ENCODE results near the gene ALDH16A1. TPM values are rescaled to one million over a fixed set of nuclear protein-coding genes. Genes with fewer than 3 reads are reported as not detected.

ALDH16A1 gene
- total and polyA plus RNA-seq, 4 donors: 4.8 to 62.4 (median 20.4) TPM

- Histone ChIP-seq H3K27ac (ENCODE audit: low read depth in 1 of 2, low read length in 2 of 2) (no peak overlapping the region), H3K4me3 (ENCODE audit: low read length in 2 of 2) (no peak overlapping the region), H3K4me1 (ENCODE audit: control insufficient read depth in 1 of 2, insufficient read depth in 2 of 2, low read length in 2 of 2) (no peaks in the 10 kb centered on the region), H3K9me3 (ENCODE audit: control insufficient read depth, low read length) (no peaks in the 10 kb centered on the region), H3K36me3 (ENCODE audit: control insufficient read depth in 1 of 2, insufficient read depth in 2 of 2, low read length in 1 of 2) (peaks cover 0 to 4% of the 10 kb centered on the region in 2 donors), H3K27me3 (ENCODE audit: control insufficient read depth in 1 of 2, insufficient read depth in 2 of 2, low read length in 1 of 2) (no peaks in the 10 kb centered on the region)
- WGBS, 2 donors: 44 to 46% methylated on average over 14 of the region's 14 CpGs
- ATAC-seq (ENCODE audit: low FRiP score) (peak; percentile 51), DNase-seq (no peak)
- intact Hi-C loops (cut with DNase I): loop anchor here in 1 of 2 donors (2.0 kb wide), 1 partner anchor 44 kb away; no protein-coding TSS in a partner anchor
Observed at GRCh38 chr19:49502866-49503581, 50.0 kb downstream of the ALDH16A1 start.

GRCh38 chr19:49503582-49503962 lies 50.5 kb downstream of the ALDH16A1 start:
- Histone ChIP-seq H3K36me3 (ENCODE audit: control insufficient read depth in 1 of 2, insufficient read depth in 2 of 2, low read length in 1 of 2) (peaks cover 0 to under 1% of the 10 kb centered on the region in 2 donors), H3K4me3 (ENCODE audit: low read length in 2 of 2) (no peak overlapping the region), H3K27me3 (ENCODE audit: control insufficient read depth in 1 of 2, insufficient read depth in 2 of 2, low read length in 1 of 2) (no peaks in the 10 kb centered on the region), H3K9me3 (ENCODE audit: control insufficient read depth, low read length) (no peaks in the 10 kb centered on the region), H3K4me1 (ENCODE audit: control insufficient read depth in 1 of 2, insufficient read depth in 2 of 2, low read length in 2 of 2) (no peaks in the 10 kb centered on the region), H3K27ac (ENCODE audit: low read depth in 1 of 2, low read length in 2 of 2) (no peak overlapping the region)
- 83 to 87% methylated on average over 9 of the region's 9 CpGs for WGBS, 2 donors
- intact Hi-C loops (cut with DNase I): loop anchor here in 1 of 2 donors (2.0 kb wide), 1 partner anchor 43 kb away; no protein-coding TSS in a partner anchor
- ATAC-seq (ENCODE audit: low FRiP score) (no peak), DNase-seq (no peak)

- no peak overlapping the region for H3K27ac ChIP-seq (ENCODE audit: low read depth in 1 of 2, low read length in 2 of 2)
- no peaks in the 10 kb centered on the region for H3K9me3 ChIP-seq (ENCODE audit: control insufficient read depth, low read length)
- ATAC-seq (ENCODE audit: low FRiP score) (peak; percentile 69), DNase-seq (peak in 1 of 2 donors; percentile 72)
- intact Hi-C loops (cut with DNase I): loop anchor here in 1 of 2 donors (2.0 kb wide), 1 partner anchor 64 kb away; no protein-coding TSS in a partner anchor
- no peaks in the 10 kb centered on the region for H3K36me3 ChIP-seq (ENCODE audit: control insufficient read depth in 1 of 2, insufficient read depth in 2 of 2, low read length in 1 of 2)
- no peaks in the 10 kb centered on the region for H3K27me3 ChIP-seq (ENCODE audit: control insufficient read depth in 1 of 2, insufficient read depth in 2 of 2, low read length in 1 of 2)
- no peaks in the 10 kb centered on the region for H3K4me1 ChIP-seq (ENCODE audit: control insufficient read depth in 1 of 2, insufficient read depth in 2 of 2, low read length in 2 of 2)
- H3K4me3 ChIP-seq (ENCODE audit: low read length in 2 of 2): no peak overlapping the region
- WGBS, 2 donors: 37 to 42% methylated on average over 8 of the region's 8 CpGs
Observed at GRCh38 chr19:49506575-49507105, 53.6 kb downstream of the ALDH16A1 start.

GRCh38 chr19:49507803-49508494 lies 54.9 kb downstream of the ALDH16A1 start:
- ATAC-seq (ENCODE audit: low FRiP score) (no peak), DNase-seq (no peak)
- Histone ChIP-seq H3K9me3 (ENCODE audit: control insufficient read depth, low read length) (no peaks in the 10 kb centered on the region), H3K4me3 (ENCODE audit: low read length in 2 of 2) (no peak overlapping the region), H3K4me1 (ENCODE audit: control insufficient read depth in 1 of 2, insufficient read depth in 2 of 2, low read length in 2 of 2) (no peaks in the 10 kb centered on the region), H3K36me3 (ENCODE audit: control insufficient read depth in 1 of 2, insufficient read depth in 2 of 2, low read length in 1 of 2) (no peaks in the 10 kb centered on the region), H3K27ac (ENCODE audit: low read depth in 1 of 2, low read length in 2 of 2) (no peak overlapping the region), H3K27me3 (ENCODE audit: control insufficient read depth in 1 of 2, insufficient read depth in 2 of 2, low read length in 1 of 2) (no peaks in the 10 kb centered on the region)
- 80 to 81% methylated on average over 12 of the region's 12 CpGs for WGBS, 2 donors
- intact Hi-C loops (cut with DNase I): loop anchor here in 1 of 2 donors (2.0 kb wide), 1 partner anchor 63 kb away; no protein-coding TSS in a partner anchor

GRCh38 chr19:49512970-49513745 lies 60.1 kb downstream of the ALDH16A1 start:
- Histone ChIP-seq H3K27me3 (ENCODE audit: control insufficient read depth in 1 of 2, insufficient read depth in 2 of 2, low read length in 1 of 2) (no peaks in the 10 kb centered on the region), H3K4me1 (ENCODE audit: control insufficient read depth in 1 of 2, insufficient read depth in 2 of 2, low read length in 2 of 2) (no peaks in the 10 kb centered on the region), H3K27ac (ENCODE audit: low read depth in 1 of 2, low read length in 2 of 2) (peak overlapping the region; percentile 20 to 72), H3K36me3 (ENCODE audit: control insufficient read depth in 1 of 2, insufficient read depth in 2 of 2, low read length in 1 of 2) (no peaks in the 10 kb centered on the region), H3K4me3 (ENCODE audit: low read length in 2 of 2) (peak overlapping the region; percentile 80 to 84), H3K9me3 (ENCODE audit: control insufficient read depth, low read length) (no peaks in the 10 kb centered on the region)
- 0 to 1% methylated on average over 43 to 50 of the region's 50 CpGs for WGBS, 2 donors
- DNase-seq (peak in 1 of 2 donors; percentile 82), ATAC-seq (ENCODE audit: low FRiP score) (peak; percentile 78)
- intact Hi-C loops (cut with DNase I): loop anchor here in 1 of 2 donors (5.0 kb wide), 1 partner anchor 154 kb away; the partner anchor contains the start of genes BCL2L12 and IRF3

GRCh38 chr19:49513746-49514118 lies 60.7 kb downstream of the ALDH16A1 start:
- Histone ChIP-seq H3K27ac (ENCODE audit: low read depth in 1 of 2, low read length in 2 of 2) (no peak overlapping the region), H3K4me3 (ENCODE audit: low read length in 2 of 2) (peak overlapping the region; percentile 80 to 84), H3K27me3 (ENCODE audit: control insufficient read depth in 1 of 2, insufficient read depth in 2 of 2, low read length in 1 of 2) (no peaks in the 10 kb centered on the region), H3K9me3 (ENCODE audit: control insufficient read depth, low read length) (no peaks in the 10 kb centered on the region), H3K36me3 (ENCODE audit: control insufficient read depth in 1 of 2, insufficient read depth in 2 of 2, low read length in 1 of 2) (no peaks in the 10 kb centered on the region), H3K4me1 (ENCODE audit: control insufficient read depth in 1 of 2, insufficient read depth in 2 of 2, low read length in 2 of 2) (no peaks in the 10 kb centered on the region)
- intact Hi-C loops (cut with DNase I): loop anchor here in 1 of 2 donors (5.0 kb wide), 1 partner anchor 154 kb away; the partner anchor contains the start of genes BCL2L12 and IRF3
- whole genome bisulfite sequencing, 2 donors: 23 to 27% methylated on average over 12 of the region's 12 CpGs
- DNase-seq (no peak), ATAC-seq (ENCODE audit: low FRiP score) (no peak)

DNA sequence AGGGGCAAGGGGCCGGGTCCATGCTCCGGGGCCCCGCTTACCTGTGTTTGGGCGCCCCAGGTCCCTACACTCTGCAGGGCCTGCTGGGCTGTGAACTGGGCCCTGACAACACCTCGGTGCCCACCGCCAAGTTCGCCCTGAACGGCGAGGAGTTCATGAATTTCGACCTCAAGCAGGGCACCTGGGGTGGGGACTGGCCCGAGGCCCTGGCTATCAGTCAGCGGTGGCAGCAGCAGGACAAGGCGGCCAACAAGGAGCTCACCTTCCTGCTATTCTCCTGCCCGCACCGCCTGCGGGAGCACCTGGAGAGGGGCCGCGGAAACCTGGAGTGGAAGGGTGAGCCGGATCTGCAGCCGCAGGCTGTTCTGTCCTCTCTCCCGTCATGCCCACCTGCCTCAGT lies 61.1 kb downstream of the ALDH16A1 start:
- DNase-seq (no peak), ATAC-seq (ENCODE audit: low FRiP score) (no peak)
- no peaks in the 10 kb centered on the region for H3K27me3 ChIP-seq (ENCODE audit: control insufficient read depth in 1 of 2, insufficient read depth in 2 of 2, low read length in 1 of 2)
- H3K36me3 ChIP-seq (ENCODE audit: control insufficient read depth in 1 of 2, insufficient read depth in 2 of 2, low read length in 1 of 2): no peaks in the 10 kb centered on the region
- WGBS, 2 donors: 86 to 88% methylated on average over 20 to 21 of the region's 21 CpGs
- intact Hi-C loops (cut with DNase I): loop anchor here in 1 of 2 donors (5.0 kb wide), 1 partner anchor 153 kb away; the partner anchor contains the start of genes BCL2L12 and IRF3
- H3K9me3 ChIP-seq (ENCODE audit: control insufficient read depth, low read length): no peaks in the 10 kb centered on the region
- H3K4me1 ChIP-seq (ENCODE audit: control insufficient read depth in 1 of 2, insufficient read depth in 2 of 2, low read length in 2 of 2): no peaks in the 10 kb centered on the region
- H3K27ac ChIP-seq (ENCODE audit: low read depth in 1 of 2, low read length in 2 of 2): no peak overlapping the region
- no peak overlapping the region for H3K4me3 ChIP-seq (ENCODE audit: low read length in 2 of 2)

GRCh38 chr19:49515767-49516166 lies 62.7 kb downstream of the ALDH16A1 start:
- Histone ChIP-seq H3K27me3 (ENCODE audit: control insufficient read depth in 1 of 2, insufficient read depth in 2 of 2, low read length in 1 of 2) (no peaks in the 10 kb centered on the region), H3K27ac (ENCODE audit: low read depth in 1 of 2, low read length in 2 of 2) (no peak overlapping the region), H3K36me3 (ENCODE audit: control insufficient read depth in 1 of 2, insufficient read depth in 2 of 2, low read length in 1 of 2) (no peaks in the 10 kb centered on the region), H3K9me3 (ENCODE audit: control insufficient read depth, low read length) (no peaks in the 10 kb centered on the region), H3K4me3 (ENCODE audit: low read length in 2 of 2) (no peak overlapping the region), H3K4me1 (ENCODE audit: control insufficient read depth in 1 of 2, insufficient read depth in 2 of 2, low read length in 2 of 2) (no peaks in the 10 kb centered on the region)
- WGBS, 2 donors: 85 to 90% methylated on average over 4 of the region's 4 CpGs
- intact Hi-C loops (cut with DNase I): no loop called here
- ATAC-seq (ENCODE audit: low FRiP score) (no peak), DNase-seq (peak in 1 of 2 donors; percentile 82)
